BE2C (cell line): ENCODE data around the gene ZNF81.
"Not testable (repeated sequence)": the region's sequence is repeated elsewhere in the genome, so short reads cannot be mapped to it uniquely, and the experiment has no call there.

Experiments used
- DNase-seq: peaks from one replicate; pipeline ENCODE4 v3.0.0-alpha.2; 2020
- H3K27me3 ChIP-seq: fragments of 250-450 bp; sonication (Bioruptor Pico); 2 replicates; pipeline ENCODE4 v1.5.1; 2020; ENCODE audit warnings: mild to moderate bottlenecking
- H3K36me3 ChIP-seq: fragments of 250-450 bp; sonication (Bioruptor Pico); 2 replicates; pipeline ENCODE4 v1.5.1; 2020; ENCODE audit warnings: mild to moderate bottlenecking
- H3K4me1 ChIP-seq: fragments of 250-450 bp; sonication (Bioruptor Pico); 2 replicates; pipeline ENCODE4 v1.5.1; 2020
- H3K4me3 ChIP-seq: 2 replicates; pipeline ENCODE4 v1.5.1; 2011; ENCODE audit warnings: low read depth, low read length
- H3K9me3 ChIP-seq: fragments of 250-450 bp; sonication (Bioruptor Pico); 2 replicates; pipeline ENCODE4 v1.5.1; 2020
- TF ChIP-seq, protein P1 (sequence below): IDR thresholded peaks from 2 replicates; pipeline ENCODE4 v1.5.1; 2012; ENCODE audit warnings: mild to moderate bottlenecking, low read depth, low read length

ZNF81 gene

GRCh38 chrX:47956016-47956415 lies 119.3 kb downstream of the ZNF81 start:
- Histone ChIP-seq H3K9me3 (no peaks in the 10 kb centered on the region), H3K36me3 (no peaks in the 10 kb centered on the region), H3K4me1 (no peaks in the 10 kb centered on the region), H3K4me3 (no peak overlapping the region), H3K27me3 (no peaks in the 10 kb centered on the region)
- TF ChIP-seq, protein P1, sequence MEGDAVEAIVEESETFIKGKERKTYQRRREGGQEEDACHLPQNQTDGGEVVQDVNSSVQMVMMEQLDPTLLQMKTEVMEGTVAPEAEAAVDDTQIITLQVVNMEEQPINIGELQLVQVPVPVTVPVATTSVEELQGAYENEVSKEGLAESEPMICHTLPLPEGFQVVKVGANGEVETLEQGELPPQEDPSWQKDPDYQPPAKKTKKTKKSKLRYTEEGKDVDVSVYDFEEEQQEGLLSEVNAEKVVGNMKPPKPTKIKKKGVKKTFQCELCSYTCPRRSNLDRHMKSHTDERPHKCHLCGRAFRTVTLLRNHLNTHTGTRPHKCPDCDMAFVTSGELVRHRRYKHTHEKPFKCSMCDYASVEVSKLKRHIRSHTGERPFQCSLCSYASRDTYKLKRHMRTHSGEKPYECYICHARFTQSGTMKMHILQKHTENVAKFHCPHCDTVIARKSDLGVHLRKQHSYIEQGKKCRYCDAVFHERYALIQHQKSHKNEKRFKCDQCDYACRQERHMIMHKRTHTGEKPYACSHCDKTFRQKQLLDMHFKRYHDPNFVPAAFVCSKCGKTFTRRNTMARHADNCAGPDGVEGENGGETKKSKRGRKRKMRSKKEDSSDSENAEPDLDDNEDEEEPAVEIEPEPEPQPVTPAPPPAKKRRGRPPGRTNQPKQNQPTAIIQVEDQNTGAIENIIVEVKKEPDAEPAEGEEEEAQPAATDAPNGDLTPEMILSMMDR = no peak
- DNase-seq = no peak

GRCh38 chrX:47958206-47958605 lies 121.5 kb downstream of the ZNF81 start:
- not testable (repeated sequence) for H3K27me3 ChIP-seq, H3K4me1 ChIP-seq, H3K4me3 ChIP-seq, H3K36me3 ChIP-seq, H3K9me3 ChIP-seq, DNase-seq

DNA sequence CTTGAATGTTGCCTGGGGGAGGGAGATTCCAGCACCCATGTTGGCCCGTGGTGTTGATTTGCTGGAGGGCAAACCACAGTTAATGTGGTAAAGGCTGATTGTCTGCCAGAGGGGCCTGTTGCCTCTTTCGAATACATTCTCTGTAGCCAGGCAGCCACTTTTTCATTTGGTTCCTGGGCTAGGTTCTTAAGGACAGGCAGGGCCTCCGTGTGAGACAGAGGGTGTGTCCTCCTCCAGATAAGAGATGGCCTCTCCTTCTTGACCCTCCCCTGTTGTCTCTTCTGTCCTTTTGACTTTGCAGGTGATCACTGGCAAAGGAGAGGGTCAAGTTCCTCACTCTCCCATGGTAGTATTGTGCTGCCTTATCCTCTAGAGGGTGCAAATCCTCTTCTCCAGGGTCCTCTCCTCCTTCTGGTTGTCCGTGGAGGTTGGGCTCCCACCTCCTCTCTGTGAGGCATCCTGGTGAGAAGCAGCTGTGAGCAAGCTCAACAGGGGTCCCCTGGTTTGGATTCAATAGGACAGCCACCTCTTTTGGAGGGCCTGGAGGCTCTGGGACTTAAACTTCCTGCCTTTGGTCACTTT lies 122.2 kb downstream of the ZNF81 start:
- Histone ChIP-seq H3K4me1 (no peaks in the 10 kb centered on the region), H3K36me3 (no peaks in the 10 kb centered on the region), H3K9me3 (no peaks in the 10 kb centered on the region), H3K27me3 (no peaks in the 10 kb centered on the region), H3K4me3 (no peak overlapping the region)
- DNase-seq = peak; percentile 8
- TF ChIP-seq, protein P1 = peak; percentile 31; the same call in 1 of the 2 replicates

DNA sequence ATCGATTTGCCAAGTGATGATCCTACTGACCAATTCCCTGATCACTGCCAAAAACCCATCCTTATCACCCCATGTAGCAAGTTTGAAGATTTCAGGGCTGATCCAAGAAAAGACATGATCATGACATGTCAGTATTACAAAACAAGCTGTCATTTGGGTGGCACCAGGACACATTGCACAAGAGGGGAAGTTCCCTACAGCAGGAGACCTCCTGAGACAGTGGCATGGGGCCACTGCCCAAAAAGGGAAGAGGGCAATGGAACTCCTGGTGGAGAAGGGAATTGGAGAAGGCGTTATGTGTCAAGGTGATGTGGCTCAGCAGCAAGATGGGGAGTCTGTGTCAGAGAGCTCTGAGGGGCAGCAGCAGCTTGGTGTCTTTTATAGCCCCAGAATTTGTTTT lies 123.7 kb downstream of the ZNF81 start:
- Histone ChIP-seq H3K4me3 (no peak overlapping the region), H3K4me1 (no peaks in the 10 kb centered on the region), H3K27me3 (no peaks in the 10 kb centered on the region), H3K9me3 (no peaks in the 10 kb centered on the region), H3K36me3 (no peaks in the 10 kb centered on the region)
- TF ChIP-seq, protein P1 = no peak
- DNase-seq = no peak

- not testable (repeated sequence) for H3K9me3 ChIP-seq, H3K27me3 ChIP-seq, H3K4me1 ChIP-seq, H3K36me3 ChIP-seq, H3K4me3 ChIP-seq, DNase-seq
Measured at GRCh38 chrX:47961830-47962229, 125.1 kb downstream of the ZNF81 start.

DNA sequence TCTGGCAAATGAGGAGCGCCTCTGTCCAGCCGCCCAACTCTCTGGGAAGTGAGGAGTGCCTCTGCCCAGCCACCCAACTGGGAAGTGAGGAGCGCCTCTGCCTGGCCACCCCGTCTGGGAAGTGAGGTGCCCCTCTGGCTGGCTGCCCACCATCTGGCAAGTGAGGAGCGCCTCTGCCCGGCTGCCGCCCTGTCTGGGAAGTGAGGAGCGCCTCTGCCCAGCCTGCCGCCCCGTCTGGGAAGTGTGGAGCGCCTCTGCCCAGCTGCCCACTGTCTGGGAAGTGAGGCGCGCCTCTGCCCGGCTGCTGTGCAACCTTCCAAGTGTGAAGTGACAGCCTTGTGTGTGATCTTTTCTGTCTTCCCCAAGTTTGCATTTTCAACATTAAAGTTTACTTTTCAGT lies 128.8 kb downstream of the ZNF81 start:
- H3K4me3 ChIP-seq, H3K27me3 ChIP-seq, H3K9me3 ChIP-seq: not testable (repeated sequence)

More for the DNA sequence above, 128.8 kb downstream of the ZNF81 start:
- H3K4me1 ChIP-seq, DNase-seq, H3K36me3 ChIP-seq: not testable (repeated sequence)
